GM23338 (cell line): ENCODE measurements around the gene POLD2.

Experiments used
- CTCF ChIP-seq, 2 experiments: fragments of 200-600 bp in 1 of 2; sonication (generic) in 1 of 2; conservative IDR thresholded peaks; 2 replicates each; pipeline versions ENCODE4 v1.5.1 to v1.6.1; 2016 to 2017; ENCODE audit warnings: antibody characterized with exemption in 2 of 2, low read depth in 2 of 2, mild to moderate bottlenecking in 2 of 2, moderate library complexity in 1 of 2
- POLR2AphosphoS5 ChIP-seq: IDR thresholded peaks from 2 replicates; pipeline ENCODE4 v1.6.1; 2016; ENCODE audit warnings: antibody characterized with exemption, low read depth
- TF ChIP-seq, protein P1 (sequence below): IDR thresholded peaks from one replicate; pipeline ENCODE4 v1.6.1; 2018; ENCODE audit warnings: antibody characterized with exemption; ENCODE audit not compliant: unreplicated experiment

DNA sequence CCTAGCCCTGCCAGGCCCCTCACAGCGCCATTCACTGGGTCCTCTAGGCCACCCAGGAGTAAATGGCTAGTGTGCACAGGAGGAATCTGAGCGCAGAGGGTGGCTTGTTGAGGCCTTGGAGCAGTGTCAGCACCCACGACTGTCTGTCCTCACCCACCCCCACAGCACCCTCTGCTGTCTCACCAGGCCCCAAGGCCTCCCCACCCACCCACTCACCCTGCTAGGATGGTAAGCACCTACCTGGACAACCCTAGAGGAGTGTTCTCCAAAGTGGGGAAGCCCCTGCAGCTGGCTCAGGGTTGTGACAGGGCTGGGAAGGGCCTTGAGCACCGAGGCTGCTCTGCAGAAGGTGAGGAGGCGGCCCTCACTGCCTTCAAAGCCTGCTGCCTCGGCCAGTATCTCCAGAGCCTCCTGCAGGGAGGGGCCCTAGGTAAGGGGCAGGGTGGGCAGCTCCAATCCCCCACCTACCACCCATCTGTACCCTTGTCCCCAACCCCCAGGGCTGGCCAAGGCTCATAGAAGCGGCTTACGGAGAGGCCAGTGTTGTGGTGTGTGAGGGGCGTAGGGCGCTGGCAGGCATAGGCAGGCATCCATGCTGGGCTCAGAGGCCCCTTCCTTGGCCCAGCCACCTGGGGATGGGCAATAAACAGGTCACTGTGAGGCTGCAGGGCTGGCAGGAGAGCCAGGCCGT lies 43.9 kb downstream of the POLD2 start:
- TF ChIP-seq CTCF (conservative IDR thresholded peaks at IDR 0.05; ENCODE audit: low read depth in 2 of 2) (no peak), POLR2AphosphoS5 (no peak)
- TF ChIP-seq, protein P1, sequence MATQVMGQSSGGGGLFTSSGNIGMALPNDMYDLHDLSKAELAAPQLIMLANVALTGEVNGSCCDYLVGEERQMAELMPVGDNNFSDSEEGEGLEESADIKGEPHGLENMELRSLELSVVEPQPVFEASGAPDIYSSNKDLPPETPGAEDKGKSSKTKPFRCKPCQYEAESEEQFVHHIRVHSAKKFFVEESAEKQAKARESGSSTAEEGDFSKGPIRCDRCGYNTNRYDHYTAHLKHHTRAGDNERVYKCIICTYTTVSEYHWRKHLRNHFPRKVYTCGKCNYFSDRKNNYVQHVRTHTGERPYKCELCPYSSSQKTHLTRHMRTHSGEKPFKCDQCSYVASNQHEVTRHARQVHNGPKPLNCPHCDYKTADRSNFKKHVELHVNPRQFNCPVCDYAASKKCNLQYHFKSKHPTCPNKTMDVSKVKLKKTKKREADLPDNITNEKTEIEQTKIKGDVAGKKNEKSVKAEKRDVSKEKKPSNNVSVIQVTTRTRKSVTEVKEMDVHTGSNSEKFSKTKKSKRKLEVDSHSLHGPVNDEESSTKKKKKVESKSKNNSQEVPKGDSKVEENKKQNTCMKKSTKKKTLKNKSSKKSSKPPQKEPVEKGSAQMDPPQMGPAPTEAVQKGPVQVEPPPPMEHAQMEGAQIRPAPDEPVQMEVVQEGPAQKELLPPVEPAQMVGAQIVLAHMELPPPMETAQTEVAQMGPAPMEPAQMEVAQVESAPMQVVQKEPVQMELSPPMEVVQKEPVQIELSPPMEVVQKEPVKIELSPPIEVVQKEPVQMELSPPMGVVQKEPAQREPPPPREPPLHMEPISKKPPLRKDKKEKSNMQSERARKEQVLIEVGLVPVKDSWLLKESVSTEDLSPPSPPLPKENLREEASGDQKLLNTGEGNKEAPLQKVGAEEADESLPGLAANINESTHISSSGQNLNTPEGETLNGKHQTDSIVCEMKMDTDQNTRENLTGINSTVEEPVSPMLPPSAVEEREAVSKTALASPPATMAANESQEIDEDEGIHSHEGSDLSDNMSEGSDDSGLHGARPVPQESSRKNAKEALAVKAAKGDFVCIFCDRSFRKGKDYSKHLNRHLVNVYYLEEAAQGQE, result no peak
